Left lung (tissue), 10 donors: ENCODE results near the gene PCP4L1. TPM values are rescaled to one million over a fixed set of nuclear protein-coding genes. Genes with fewer than 3 reads are reported as not detected.
A peak's percentile ranks its signal among the peaks of the same experiment; 100 is the strongest.

Experiments
- ATAC-seq: fragments of 200-7000 bp; cut with Tn5 transposase; one replicate; pipeline ENCODE4 v1.9.1; 2020; ENCODE audit warnings: moderate library complexity
- DNase-seq, 4 donors: peaks; one replicate each; pipeline ENCODE4 v3.0.0-alpha.2; 2013 to 2020
- H3K27ac ChIP-seq, 2 donors: fragments of 200-600 bp; sonication (generic) in 1 of 2; one replicate each; pipeline versions ENCODE4 v1.5.0 to v1.8.0; 2020 to 2021
- H3K27me3 ChIP-seq, 2 donors: fragments of 200-600 bp; sonication (generic) in 1 of 2; one replicate each; pipeline versions ENCODE4 v1.5.0 to v1.8.0; 2020 to 2021
- H3K36me3 ChIP-seq, 2 donors: fragments of 200-600 bp; sonication (generic) in 1 of 2; one replicate each; pipeline versions ENCODE4 v1.5.0 to v1.8.0; 2020 to 2021
- H3K4me1 ChIP-seq, 2 donors: fragments of 200-600 bp; one replicate each; pipeline ENCODE4 v1.8.0; 2021
- H3K4me3 ChIP-seq, 2 donors: fragments of 200-600 bp; sonication (generic) in 1 of 2; one replicate each; pipeline versions ENCODE4 v1.5.0 to v1.8.0; 2020 to 2021; ENCODE audit warnings: mild to moderate bottlenecking in 1 of 2
- H3K9me3 ChIP-seq, 2 donors: fragments of 200-600 bp; sonication (generic) in 1 of 2; one replicate each; pipeline versions ENCODE4 v1.5.0 to v1.8.0; 2020 to 2021
- intact Hi-C, 2 donors: fragments of 100-400 bp; cut with DNase I; formaldehyde crosslinking; loops; one replicate each; pipeline versions ENCODE4 v1.11.2 to v1.14.2; 2022
- polyA plus RNA-seq, 6 donors: library from polyadenylated mRNA; unstranded; fragments of 120-200 nt; gene quantifications; one replicate each; pipeline ENCODE4 v1.2.1, GENCODE V29; 2013; ENCODE audit not compliant: insufficient read length in 6 of 6
- total RNA-seq, 2 donors: library from RNA; stranded (reverse); fragmentation: NEBNext Ultra II Directional; extraction: Animal tissue kit (Norgen Biotek cat#: 25700); gene quantifications; one replicate each; pipeline ENCODE4 v1.2.1, GENCODE V29; 2021
- TF ChIP-seq, protein P1 (sequence below), 2 donors: fragments of 200-600 bp; sonication (generic) in 1 of 2; IDR thresholded peaks; one replicate each; pipeline versions ENCODE4 v1.5.0 to v1.8.0; 2021; ENCODE audit warnings: antibody characterized with exemption in 2 of 2
- donor health status: DM: no; HTN: yes; CAD: no.
- donor health status: DM: no; HTN: no; CAD: no.

Gene PCP4L1
- total and polyA plus RNA-seq, 8 donors, result 0.53 to 6.6 (median 1.3) TPM

DNA sequence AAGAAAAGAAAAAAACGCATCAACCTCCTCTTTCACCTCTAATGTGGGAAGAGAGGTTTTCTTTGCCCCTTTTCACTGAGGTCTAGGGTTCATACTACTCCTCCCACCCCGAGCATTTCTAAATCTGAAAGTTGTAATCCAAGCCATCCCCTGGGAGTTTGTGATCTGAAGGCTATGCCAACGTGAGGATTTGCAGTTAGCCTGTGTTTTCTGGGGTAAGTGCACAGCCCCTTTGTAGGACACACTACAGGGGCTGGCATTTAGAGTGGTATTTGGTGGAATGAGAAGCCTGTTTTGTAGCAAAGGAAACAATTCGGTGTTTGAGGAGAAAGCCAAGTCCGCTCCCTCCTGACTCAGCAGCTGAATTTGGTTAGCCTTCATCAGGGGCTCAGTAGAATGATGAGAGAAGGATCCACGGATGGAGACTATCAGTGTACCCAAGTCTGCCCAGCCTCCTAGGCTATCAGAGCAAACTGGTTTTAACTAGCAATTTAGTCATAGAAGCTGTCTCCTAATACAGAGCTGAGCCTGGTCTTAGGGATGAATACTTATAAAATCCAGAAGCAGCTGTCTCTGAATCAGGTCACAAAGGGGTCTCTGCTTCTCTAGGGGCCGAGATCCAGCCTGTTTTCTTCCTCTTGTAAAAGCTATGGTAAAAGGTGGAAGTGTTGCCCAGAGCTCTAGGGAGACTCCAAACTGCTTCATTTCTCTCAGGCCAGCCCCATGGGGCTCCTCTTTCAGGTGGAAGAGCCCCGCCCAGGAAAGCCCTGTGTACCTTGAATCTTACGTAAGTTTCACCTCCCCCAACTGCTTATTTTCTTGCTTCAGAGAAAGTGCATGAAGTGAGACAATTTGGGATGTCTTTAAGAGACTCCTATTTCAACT is 2.1 kb downstream of the PCP4L1 start:
- Histone ChIP-seq H3K9me3 (peaks cover 0 to 18% of the 10 kb centered on the region in 2 donors), H3K36me3 (no peaks in the 10 kb centered on the region), H3K27me3 (peaks cover 18 to 59% of the 10 kb centered on the region in 2 donors), H3K4me1 (peaks cover 4 to 9% of the 10 kb centered on the region in 2 donors), H3K27ac (no peak overlapping the region), H3K4me3 (no peak overlapping the region)
- intact Hi-C loops, result no loop called here
- TF ChIP-seq, protein P1, sequence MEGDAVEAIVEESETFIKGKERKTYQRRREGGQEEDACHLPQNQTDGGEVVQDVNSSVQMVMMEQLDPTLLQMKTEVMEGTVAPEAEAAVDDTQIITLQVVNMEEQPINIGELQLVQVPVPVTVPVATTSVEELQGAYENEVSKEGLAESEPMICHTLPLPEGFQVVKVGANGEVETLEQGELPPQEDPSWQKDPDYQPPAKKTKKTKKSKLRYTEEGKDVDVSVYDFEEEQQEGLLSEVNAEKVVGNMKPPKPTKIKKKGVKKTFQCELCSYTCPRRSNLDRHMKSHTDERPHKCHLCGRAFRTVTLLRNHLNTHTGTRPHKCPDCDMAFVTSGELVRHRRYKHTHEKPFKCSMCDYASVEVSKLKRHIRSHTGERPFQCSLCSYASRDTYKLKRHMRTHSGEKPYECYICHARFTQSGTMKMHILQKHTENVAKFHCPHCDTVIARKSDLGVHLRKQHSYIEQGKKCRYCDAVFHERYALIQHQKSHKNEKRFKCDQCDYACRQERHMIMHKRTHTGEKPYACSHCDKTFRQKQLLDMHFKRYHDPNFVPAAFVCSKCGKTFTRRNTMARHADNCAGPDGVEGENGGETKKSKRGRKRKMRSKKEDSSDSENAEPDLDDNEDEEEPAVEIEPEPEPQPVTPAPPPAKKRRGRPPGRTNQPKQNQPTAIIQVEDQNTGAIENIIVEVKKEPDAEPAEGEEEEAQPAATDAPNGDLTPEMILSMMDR (IDR thresholded peaks at IDR 0.05), result no peak
- DNase-seq, result peak in 1 of 4 donors; percentile 3
- peak; percentile 61 for ATAC-seq

DNA sequence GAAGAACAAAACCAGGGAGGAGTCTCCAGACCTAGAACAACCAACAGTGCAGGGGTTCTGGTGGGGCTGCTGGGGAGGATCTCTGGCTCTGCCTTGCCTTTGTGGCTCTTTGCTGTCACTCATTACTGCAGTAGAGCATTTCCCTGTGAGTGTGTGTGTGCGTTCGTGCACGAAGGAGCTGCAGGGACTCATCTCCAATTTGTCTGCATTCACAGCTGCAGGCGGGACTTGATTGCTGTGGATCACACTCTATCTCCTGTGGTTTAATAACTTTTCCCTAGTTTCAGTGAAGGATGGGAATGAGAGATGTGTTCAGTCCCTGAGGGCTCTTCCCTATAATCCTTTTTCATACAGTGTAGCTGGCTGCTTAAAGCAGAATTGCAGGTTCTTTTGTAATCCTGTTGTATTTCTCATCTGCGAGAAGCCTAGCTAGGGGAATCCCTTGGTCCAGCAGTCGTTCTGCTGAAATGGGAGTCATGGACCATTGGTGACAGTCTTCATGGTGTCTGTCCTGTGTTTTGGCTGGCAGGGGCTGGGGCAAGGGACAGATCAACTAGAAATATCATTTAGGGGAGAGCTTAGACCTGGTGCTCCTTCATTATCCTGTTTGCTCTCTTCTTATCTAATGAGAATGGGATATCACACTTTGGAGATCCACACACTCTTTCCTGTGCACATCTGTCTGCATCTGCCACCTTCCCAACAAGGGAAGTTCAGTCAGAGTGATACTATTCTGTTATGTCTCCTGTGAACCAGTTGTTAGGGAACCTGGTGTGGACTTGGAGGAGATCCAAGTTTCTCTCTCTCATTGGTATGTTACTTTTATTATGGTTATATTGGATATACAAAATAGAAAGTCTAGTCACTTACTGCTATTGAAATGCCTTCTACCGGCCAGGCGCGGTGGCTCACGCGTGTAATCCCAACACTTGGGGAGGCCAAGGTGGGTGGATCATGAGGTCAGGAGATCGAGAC is 3.0 kb downstream of the PCP4L1 start:
- H3K4me3 ChIP-seq, result no peak overlapping the region
- TF ChIP-seq, protein P1 (IDR thresholded peaks at IDR 0.05), result no peak
- DNase-seq, result peak in 1 of 4 donors; percentile 4
- no peak overlapping the region for H3K27ac ChIP-seq
- H3K36me3 ChIP-seq, result no peaks in the 10 kb centered on the region
- peaks cover 4 to 9% of the 10 kb centered on the region in 2 donors for H3K4me1 ChIP-seq
- H3K27me3 ChIP-seq, result peaks cover 18 to 61% of the 10 kb centered on the region in 2 donors
- ATAC-seq, result no peak
- intact Hi-C loops, result no loop called here
- peaks cover 0 to 12% of the 10 kb centered on the region in 2 donors for H3K9me3 ChIP-seq

DNA sequence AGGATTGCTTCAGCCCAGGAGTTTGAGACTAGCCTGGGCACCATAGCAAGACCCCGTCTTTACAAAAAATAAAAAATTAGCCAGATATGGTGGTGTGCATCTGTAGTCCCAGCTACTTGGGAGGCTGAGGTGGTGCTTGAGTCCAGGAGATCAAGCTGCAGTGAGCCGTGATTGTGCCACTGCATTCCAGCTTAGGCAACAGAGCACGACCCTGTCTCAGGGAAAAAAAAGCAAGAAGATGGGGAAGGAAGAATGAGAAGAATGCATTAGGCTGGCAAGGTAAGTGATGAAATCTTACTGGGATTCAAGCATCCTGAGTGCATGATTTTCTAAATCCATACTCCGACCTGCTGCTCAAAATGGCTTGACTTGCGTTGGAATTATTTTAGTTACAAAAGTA is 6.8 kb downstream of the PCP4L1 start:
- Histone ChIP-seq H3K27ac (no peak overlapping the region), H3K36me3 (no peaks in the 10 kb centered on the region), H3K4me1 (no peaks in the 10 kb centered on the region), H3K27me3 (peaks cover 0 to 27% of the 10 kb centered on the region in 2 donors), H3K9me3 (no peaks in the 10 kb centered on the region), H3K4me3 (no peak overlapping the region)
- DNase-seq, result no peak
- ATAC-seq, result no peak
- intact Hi-C loops, result no loop called here
- TF ChIP-seq, protein P1 (IDR thresholded peaks at IDR 0.05), result no peak

DNA sequence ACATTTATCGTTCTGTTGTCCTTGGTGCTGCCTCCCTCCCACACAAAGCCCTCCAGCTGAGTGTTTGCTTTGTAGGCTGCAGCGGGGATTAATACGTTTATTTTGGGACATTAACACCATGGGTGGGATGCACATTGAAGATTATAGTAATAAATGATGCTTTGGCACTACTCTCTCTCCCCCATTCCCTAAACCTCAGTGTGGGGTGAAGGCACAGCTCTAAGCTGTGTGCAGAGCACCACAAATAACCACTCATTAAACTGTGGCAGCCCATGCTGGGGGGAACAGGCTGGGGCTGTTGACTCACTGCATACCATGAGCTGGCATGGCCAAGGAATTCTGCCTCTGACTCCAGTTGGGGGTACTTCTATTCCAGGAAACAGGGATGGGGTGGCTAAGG is 7.7 kb downstream of the PCP4L1 start:
- Histone ChIP-seq H3K27me3 (peaks cover 0 to 18% of the 10 kb centered on the region in 2 donors), H3K27ac (no peak overlapping the region), H3K4me1 (no peaks in the 10 kb centered on the region), H3K36me3 (no peaks in the 10 kb centered on the region), H3K4me3 (no peak overlapping the region), H3K9me3 (no peaks in the 10 kb centered on the region)
- TF ChIP-seq, protein P1 (IDR thresholded peaks at IDR 0.05), result no peak
- ATAC-seq (no peak), DNase-seq (no peak)
- intact Hi-C loops, result no loop called here
